Liver (tissue), 9 donors: ENCODE measurements around the gene TMEM43. TPM values are rescaled to one million over a fixed set of nuclear protein-coding genes. Genes with fewer than 3 reads are reported as not detected.

Source experiments
- DNase-seq: peaks from one replicate; pipeline ENCODE4 v3.0.0-alpha.2; 2017; ENCODE audit warnings: low spot score
- H3K27ac ChIP-seq, 2 donors: one replicate each; pipeline ENCODE4 v1.7.0; 2013; ENCODE audit warnings: inconsistent platforms in 2 of 2, low read length in 2 of 2, control low read depth in 1 of 2, low read depth in 1 of 2, mild to moderate bottlenecking in 1 of 2
- H3K27me3 ChIP-seq, 4 donors: one replicate each; pipeline versions ENCODE4 v1.6.1 to v1.7.0; 2013; ENCODE audit warnings: low read length in 3 of 4, inconsistent platforms in 1 of 4, mild to moderate bottlenecking in 1 of 4, moderate library complexity in 1 of 4; ENCODE audit not compliant: control insufficient read depth in 4 of 4, insufficient read depth in 4 of 4
- H3K36me3 ChIP-seq, 4 donors: one replicate each; pipeline versions ENCODE4 v1.6.1 to v1.7.0; 2013; ENCODE audit warnings: low read length in 3 of 4, mild to moderate bottlenecking in 3 of 4, low read depth in 1 of 4, moderate library complexity in 1 of 4; ENCODE audit not compliant: control insufficient read depth in 4 of 4, insufficient read depth in 3 of 4
- H3K4me1 ChIP-seq, 4 donors: one replicate each; pipeline versions ENCODE4 v1.6.1 to v1.7.0; 2013; ENCODE audit warnings: low read length in 3 of 4, mild to moderate bottlenecking in 3 of 4, moderate library complexity in 1 of 4; ENCODE audit not compliant: control insufficient read depth in 4 of 4, insufficient read depth in 4 of 4
- H3K4me3 ChIP-seq, 3 donors: one replicate each; pipeline versions ENCODE4 v1.6.1 to v1.7.0; 2013; ENCODE audit warnings: low read length in 3 of 3, control low read depth in 1 of 3, low read depth in 1 of 3, mild to moderate bottlenecking in 1 of 3
- H3K9ac ChIP-seq, 2 donors: one replicate each; pipeline ENCODE4 v1.7.0; 2013; ENCODE audit warnings: low read length in 2 of 2, mild to moderate bottlenecking in 2 of 2, moderate library complexity in 2 of 2, control low read depth in 1 of 2, low read depth in 1 of 2
- H3K9me3 ChIP-seq, 4 donors: one replicate each; pipeline versions ENCODE4 v1.6.1 to v1.7.0; 2013; ENCODE audit warnings: low read length in 3 of 4; ENCODE audit not compliant: control insufficient read depth in 4 of 4
- EGR1 ChIP-seq, 2 donors: IDR thresholded peaks; 2 replicates each; pipeline ENCODE4 v1.6.1; 2016 to 2018; ENCODE audit warnings: antibody characterized with exemption in 2 of 2, low read depth in 2 of 2
- FOXA1 ChIP-seq: IDR thresholded peaks from 2 replicates; pipeline ENCODE4 v1.6.1; 2016; ENCODE audit warnings: antibody characterized with exemption
- FOXA2 ChIP-seq: IDR thresholded peaks from 2 replicates; pipeline ENCODE4 v1.6.1; 2016; ENCODE audit warnings: antibody characterized with exemption
- HNF4A ChIP-seq, 2 donors: conservative IDR thresholded peaks; 2 replicates each; pipeline ENCODE4 v1.6.1; 2016; ENCODE audit warnings: antibody characterized with exemption in 2 of 2, mild to moderate bottlenecking in 2 of 2
- HNF4G ChIP-seq: IDR thresholded peaks from 2 replicates; pipeline ENCODE4 v1.6.1; 2016; ENCODE audit warnings: antibody characterized with exemption
- JUND ChIP-seq, 2 donors: IDR thresholded peaks; 2 replicates each; pipeline ENCODE4 v1.6.1; 2016; ENCODE audit warnings: antibody characterized with exemption in 2 of 2
- NR2F2 ChIP-seq: IDR thresholded peaks from 2 replicates; pipeline ENCODE4 v1.6.1; 2016; ENCODE audit warnings: antibody characterized with exemption
- RAD21 ChIP-seq, 2 donors: IDR thresholded peaks; 2 replicates each; pipeline ENCODE4 v1.6.1; 2016; ENCODE audit warnings: antibody characterized with exemption in 2 of 2, mild to moderate bottlenecking in 2 of 2
- RXRA ChIP-seq, 2 donors: IDR thresholded peaks; 2 replicates each; pipeline ENCODE4 v1.6.1; 2017 to 2018; ENCODE audit warnings: antibody characterized with exemption in 2 of 2, mild to moderate bottlenecking in 1 of 2
- SP1 ChIP-seq: IDR thresholded peaks from 2 replicates; pipeline ENCODE4 v1.6.1; 2018; ENCODE audit warnings: antibody characterized with exemption, mild to moderate bottlenecking
- TAF1 ChIP-seq: conservative IDR thresholded peaks from 2 replicates; pipeline ENCODE4 v1.6.1; 2016; ENCODE audit warnings: antibody characterized with exemption, mild to moderate bottlenecking
- YY1 ChIP-seq: IDR thresholded peaks from 2 replicates; pipeline ENCODE4 v1.6.1; 2016; ENCODE audit warnings: antibody characterized with exemption, mild to moderate bottlenecking
- WGBS: extraction: QIAGEN DNeasy Blood & Tissue Kit; methylation state at CpG from one replicate; pipeline ENCODE4 v1.1.7; 2013; 5-methylcytosine and 5-hydroxymethylcytosine counted together
- polyA plus RNA-seq, 2 donors: library from polyadenylated mRNA; stranded (reverse) in 1 of 2; unstranded in 1 of 2; fragments of 200-250 nt in 1 of 2; fragments of >200 nt in 1 of 2; fragmentation: Nextera tagmentation in 1 of 2; extraction: Ambion mirVana in 1 of 2; gene quantifications; one replicate each; pipeline versions ENCODE4 v1.2.1 to v1.2.3, GENCODE V29; 2013 to 2015
- total RNA-seq, 2 donors: library from RNA; depleted of rRNA; stranded (reverse); fragments of >200 nt; gene quantifications; one replicate each; pipeline ENCODE4 v1.2.3, GENCODE V29; 2014
- TF ChIP-seq, protein P1 (sequence below): fragments of 150-350 bp; IDR thresholded peaks from 2 replicates; pipeline ENCODE4 v1.5.1; 2017; ENCODE audit warnings: improper control_type of control experiment, low read depth, low read length; ENCODE audit not compliant: missing input control
- TF ChIP-seq, protein P2 (sequence below): IDR thresholded peaks from 2 replicates; pipeline ENCODE4 v1.6.1; 2016; ENCODE audit warnings: antibody characterized with exemption, mild to moderate bottlenecking
- TF ChIP-seq, protein P3 (sequence below): IDR thresholded peaks from 2 replicates; pipeline ENCODE4 v1.6.1; 2016; ENCODE audit warnings: antibody characterized with exemption
- TF ChIP-seq, protein P4 (sequence below): IDR thresholded peaks from 2 replicates; pipeline ENCODE4 v1.6.1; 2016; ENCODE audit warnings: antibody characterized with exemption
- donor health status: healthy.
- donor health status: healthy.
- donor health status: healthy.
- donor health status: healthy.
- donor health status: healthy.

The TMEM43 gene
- total and polyA plus RNA-seq, 4 donors = 7.4 to 15.1 (median 13.5) TPM

DNA sequence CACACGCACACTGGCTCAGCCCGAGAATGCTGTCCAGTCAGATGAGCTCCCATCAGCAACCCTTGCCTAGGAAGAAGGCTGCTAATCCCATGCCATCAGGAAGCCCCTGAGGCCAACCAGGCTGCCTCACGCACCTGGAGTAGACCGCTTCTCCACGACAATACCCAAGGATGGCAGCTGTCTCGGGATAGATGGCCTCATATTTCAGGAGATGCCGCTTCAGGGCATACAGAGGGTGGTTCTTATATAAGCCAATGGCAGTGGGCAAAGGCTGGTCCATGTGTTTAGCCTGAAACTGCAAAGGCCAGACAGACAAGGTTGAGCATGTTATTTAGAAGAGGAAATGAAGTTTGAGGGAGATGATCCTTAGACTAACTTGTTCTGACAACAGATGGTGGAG lies 31.3 kb downstream of the TMEM43 start:
- Histone ChIP-seq H3K27ac (no peak overlapping the region), H3K4me1 (no peaks in the 10 kb centered on the region), H3K36me3 (peaks cover 9 to 83% (median 64%) of the 10 kb centered on the region in 4 donors), H3K9me3 (no peaks in the 10 kb centered on the region), H3K4me3 (no peak overlapping the region), H3K27me3 (no peaks in the 10 kb centered on the region), H3K9ac (no peak overlapping the region)
- WGBS = 99% methylated on average over 7 of the region's 7 CpGs
- DNase-seq = no peak
- TF ChIP-seq, protein P1, sequence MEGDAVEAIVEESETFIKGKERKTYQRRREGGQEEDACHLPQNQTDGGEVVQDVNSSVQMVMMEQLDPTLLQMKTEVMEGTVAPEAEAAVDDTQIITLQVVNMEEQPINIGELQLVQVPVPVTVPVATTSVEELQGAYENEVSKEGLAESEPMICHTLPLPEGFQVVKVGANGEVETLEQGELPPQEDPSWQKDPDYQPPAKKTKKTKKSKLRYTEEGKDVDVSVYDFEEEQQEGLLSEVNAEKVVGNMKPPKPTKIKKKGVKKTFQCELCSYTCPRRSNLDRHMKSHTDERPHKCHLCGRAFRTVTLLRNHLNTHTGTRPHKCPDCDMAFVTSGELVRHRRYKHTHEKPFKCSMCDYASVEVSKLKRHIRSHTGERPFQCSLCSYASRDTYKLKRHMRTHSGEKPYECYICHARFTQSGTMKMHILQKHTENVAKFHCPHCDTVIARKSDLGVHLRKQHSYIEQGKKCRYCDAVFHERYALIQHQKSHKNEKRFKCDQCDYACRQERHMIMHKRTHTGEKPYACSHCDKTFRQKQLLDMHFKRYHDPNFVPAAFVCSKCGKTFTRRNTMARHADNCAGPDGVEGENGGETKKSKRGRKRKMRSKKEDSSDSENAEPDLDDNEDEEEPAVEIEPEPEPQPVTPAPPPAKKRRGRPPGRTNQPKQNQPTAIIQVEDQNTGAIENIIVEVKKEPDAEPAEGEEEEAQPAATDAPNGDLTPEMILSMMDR = no peak
- no peak for TF ChIP-seq RAD21 (IDR thresholded peaks at IDR 0.05)
- no peak for TF ChIP-seq NR2F2
- no peak for TF ChIP-seq EGR1 (IDR thresholded peaks at IDR 0.05; ENCODE audit: low read depth in 2 of 2)
- no peak for TF ChIP-seq FOXA1
- TF ChIP-seq YY1 = no peak
- no peak for TF ChIP-seq JUND (IDR thresholded peaks at IDR 0.05)
- no peak for TF ChIP-seq FOXA2
- TF ChIP-seq, protein P2, sequence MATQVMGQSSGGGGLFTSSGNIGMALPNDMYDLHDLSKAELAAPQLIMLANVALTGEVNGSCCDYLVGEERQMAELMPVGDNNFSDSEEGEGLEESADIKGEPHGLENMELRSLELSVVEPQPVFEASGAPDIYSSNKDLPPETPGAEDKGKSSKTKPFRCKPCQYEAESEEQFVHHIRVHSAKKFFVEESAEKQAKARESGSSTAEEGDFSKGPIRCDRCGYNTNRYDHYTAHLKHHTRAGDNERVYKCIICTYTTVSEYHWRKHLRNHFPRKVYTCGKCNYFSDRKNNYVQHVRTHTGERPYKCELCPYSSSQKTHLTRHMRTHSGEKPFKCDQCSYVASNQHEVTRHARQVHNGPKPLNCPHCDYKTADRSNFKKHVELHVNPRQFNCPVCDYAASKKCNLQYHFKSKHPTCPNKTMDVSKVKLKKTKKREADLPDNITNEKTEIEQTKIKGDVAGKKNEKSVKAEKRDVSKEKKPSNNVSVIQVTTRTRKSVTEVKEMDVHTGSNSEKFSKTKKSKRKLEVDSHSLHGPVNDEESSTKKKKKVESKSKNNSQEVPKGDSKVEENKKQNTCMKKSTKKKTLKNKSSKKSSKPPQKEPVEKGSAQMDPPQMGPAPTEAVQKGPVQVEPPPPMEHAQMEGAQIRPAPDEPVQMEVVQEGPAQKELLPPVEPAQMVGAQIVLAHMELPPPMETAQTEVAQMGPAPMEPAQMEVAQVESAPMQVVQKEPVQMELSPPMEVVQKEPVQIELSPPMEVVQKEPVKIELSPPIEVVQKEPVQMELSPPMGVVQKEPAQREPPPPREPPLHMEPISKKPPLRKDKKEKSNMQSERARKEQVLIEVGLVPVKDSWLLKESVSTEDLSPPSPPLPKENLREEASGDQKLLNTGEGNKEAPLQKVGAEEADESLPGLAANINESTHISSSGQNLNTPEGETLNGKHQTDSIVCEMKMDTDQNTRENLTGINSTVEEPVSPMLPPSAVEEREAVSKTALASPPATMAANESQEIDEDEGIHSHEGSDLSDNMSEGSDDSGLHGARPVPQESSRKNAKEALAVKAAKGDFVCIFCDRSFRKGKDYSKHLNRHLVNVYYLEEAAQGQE = no peak
- no peak for TF ChIP-seq HNF4A (conservative IDR thresholded peaks at IDR 0.05)
- TF ChIP-seq, protein P3, sequence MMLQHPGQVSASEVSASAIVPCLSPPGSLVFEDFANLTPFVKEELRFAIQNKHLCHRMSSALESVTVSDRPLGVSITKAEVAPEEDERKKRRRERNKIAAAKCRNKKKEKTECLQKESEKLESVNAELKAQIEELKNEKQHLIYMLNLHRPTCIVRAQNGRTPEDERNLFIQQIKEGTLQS = no peak
- TF ChIP-seq RXRA (IDR thresholded peaks at IDR 0.05) = no peak
- no peak for TF ChIP-seq TAF1

DNA sequence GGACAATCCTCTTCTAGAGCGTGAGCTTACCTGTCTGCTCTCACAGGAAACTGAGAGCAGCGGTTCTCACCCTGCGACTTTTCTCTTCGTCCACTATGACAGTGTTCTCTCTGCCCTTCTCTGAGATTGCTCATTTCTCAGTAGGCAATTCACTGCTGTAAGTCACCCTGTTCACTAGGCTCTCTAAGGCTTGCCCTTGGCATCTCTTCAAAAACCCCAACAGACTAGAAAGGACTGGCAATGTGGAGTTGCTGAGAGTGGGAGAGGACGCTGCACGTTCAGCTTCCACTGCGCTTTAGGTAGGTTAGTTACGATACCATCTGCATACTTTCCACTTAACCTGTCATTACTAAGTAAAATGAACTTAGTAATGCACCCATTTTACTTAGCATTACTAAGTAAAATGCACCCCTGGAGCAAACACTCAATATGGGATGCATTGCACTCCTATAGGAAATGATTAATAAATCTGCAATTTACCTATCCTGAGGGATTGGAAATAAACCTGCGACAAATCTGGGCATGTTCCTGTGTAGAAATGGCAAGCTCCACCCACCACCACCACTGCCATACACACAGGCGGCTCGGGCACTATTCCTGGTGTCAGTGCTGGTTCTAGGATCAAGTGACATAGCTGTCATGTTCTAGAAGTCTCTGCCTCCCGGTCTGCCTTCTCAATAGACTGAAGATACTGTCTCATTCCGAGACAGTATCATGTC lies 32.1 kb downstream of the TMEM43 start:
- 96% methylated on average over 13 of the region's 13 CpGs for WGBS
- Histone ChIP-seq H3K4me3 (no peak overlapping the region), H3K9ac (no peak overlapping the region), H3K27me3 (no peaks in the 10 kb centered on the region), H3K27ac (no peak overlapping the region), H3K4me1 (no peaks in the 10 kb centered on the region), H3K36me3 (peaks cover 9 to 85% (median 68%) of the 10 kb centered on the region in 4 donors), H3K9me3 (peaks cover 0 to 5% (median 2%) of the 10 kb centered on the region in 4 donors)
- no peak for DNase-seq
- TF ChIP-seq, protein P4, sequence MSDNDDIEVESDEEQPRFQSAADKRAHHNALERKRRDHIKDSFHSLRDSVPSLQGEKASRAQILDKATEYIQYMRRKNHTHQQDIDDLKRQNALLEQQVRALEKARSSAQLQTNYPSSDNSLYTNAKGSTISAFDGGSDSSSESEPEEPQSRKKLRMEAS = no peak
- TF ChIP-seq, protein P2 = no peak
- TF ChIP-seq, protein P3 = no peak
- TF ChIP-seq FOXA2 = no peak
- no peak for TF ChIP-seq HNF4G
- TF ChIP-seq JUND (IDR thresholded peaks at IDR 0.05) = no peak
- TF ChIP-seq HNF4A (conservative IDR thresholded peaks at IDR 0.05) = no peak
- TF ChIP-seq FOXA1 = no peak
- no peak for TF ChIP-seq SP1
- no peak for TF ChIP-seq TAF1
- no peak for TF ChIP-seq RAD21 (IDR thresholded peaks at IDR 0.05)
